ENCODE data around the gene ETV6. TPM values are rescaled to one million over a fixed set of nuclear protein-coding genes. Genes with fewer than 3 reads are reported as not detected.

ETV6 gene
- total RNA-seq, 2 donors from 2014 or later = 50.2 to 82.3 TPM

- no peak for ATAC-seq
- DNase-seq (ENCODE audit: low spot score) = no peak
- H3K27me3 Mint-ChIP-seq = no peaks in the 10 kb centered on the region
- H3K27ac Mint-ChIP-seq = no peak overlapping the region
- peaks cover 23 to 24% of the 10 kb centered on the region in 2 donors for H3K4me1 Mint-ChIP-seq (ENCODE audit: low read depth in 2 of 2)
- H3K36me3 Mint-ChIP-seq = peaks cover 6% of the 10 kb centered on the region
- H3K4me3 Mint-ChIP-seq = no peak overlapping the region
- no peaks in the 10 kb centered on the region for H3K9me3 Mint-ChIP-seq
Measured at GRCh38 chr12:11755302-11755930, 105.9 kb downstream of the ETV6 start.

GRCh38 chr12:11756022-11756421, 106.5 kb downstream of the ETV6 start:
- DNase-seq (ENCODE audit: low spot score) (no peak), ATAC-seq (no peak)
- Mint-ChIP-seq H3K36me3 (peaks cover 6% of the 10 kb centered on the region), H3K27me3 (no peaks in the 10 kb centered on the region), H3K4me1 (ENCODE audit: low read depth in 2 of 2) (peaks cover 22 to 25% of the 10 kb centered on the region in 2 donors), H3K4me3 (no peak overlapping the region), H3K27ac (no peak overlapping the region), H3K9me3 (no peaks in the 10 kb centered on the region)

- no peaks in the 10 kb centered on the region for H3K27me3 Mint-ChIP-seq
- H3K36me3 Mint-ChIP-seq = peaks cover 6% of the 10 kb centered on the region
- H3K27ac Mint-ChIP-seq = no peak overlapping the region
- H3K4me3 Mint-ChIP-seq = no peak overlapping the region
- no peak for DNase-seq (ENCODE audit: low spot score)
- no peak for ATAC-seq
- H3K4me1 Mint-ChIP-seq (ENCODE audit: low read depth in 2 of 2) = peaks cover 17 to 23% of the 10 kb centered on the region in 2 donors
- H3K9me3 Mint-ChIP-seq = no peaks in the 10 kb centered on the region
Measured at GRCh38 chr12:11756523-11756922, 107.0 kb downstream of the ETV6 start.

GRCh38 chr12:11757095-11757494, 107.6 kb downstream of the ETV6 start:
- H3K36me3 Mint-ChIP-seq = peaks cover 6% of the 10 kb centered on the region
- no peaks in the 10 kb centered on the region for H3K27me3 Mint-ChIP-seq
- no peak overlapping the region for H3K4me3 Mint-ChIP-seq
- ATAC-seq (no peak), DNase-seq (ENCODE audit: low spot score) (no peak)
- peaks cover 17 to 23% of the 10 kb centered on the region in 2 donors for H3K4me1 Mint-ChIP-seq (ENCODE audit: low read depth in 2 of 2)
- H3K27ac Mint-ChIP-seq = no peak overlapping the region
- no peaks in the 10 kb centered on the region for H3K9me3 Mint-ChIP-seq

- no peaks in the 10 kb centered on the region for H3K9me3 Mint-ChIP-seq
- no peaks in the 10 kb centered on the region for H3K27me3 Mint-ChIP-seq
- ATAC-seq (no peak), DNase-seq (ENCODE audit: low spot score) (no peak)
- H3K4me3 Mint-ChIP-seq = no peak overlapping the region
- H3K36me3 Mint-ChIP-seq = peaks cover 6% of the 10 kb centered on the region
- H3K4me1 Mint-ChIP-seq (ENCODE audit: low read depth in 2 of 2) = peaks cover 20 to 28% of the 10 kb centered on the region in 2 donors
- no peak overlapping the region for H3K27ac Mint-ChIP-seq
Measured at GRCh38 chr12:11757531-11757930, 108.1 kb downstream of the ETV6 start.

- Mint-ChIP-seq H3K4me1 (ENCODE audit: low read depth in 2 of 2) (peaks cover 21 to 31% of the 10 kb centered on the region in 2 donors), H3K27ac (no peak overlapping the region), H3K4me3 (no peak overlapping the region), H3K9me3 (no peaks in the 10 kb centered on the region), H3K36me3 (peaks cover 6% of the 10 kb centered on the region), H3K27me3 (no peaks in the 10 kb centered on the region)
- ATAC-seq = no peak
- DNase-seq (ENCODE audit: low spot score) = no peak
Measured at GRCh38 chr12:11758087-11758486, 108.6 kb downstream of the ETV6 start.

GRCh38 chr12:11758510-11759493, 109.3 kb downstream of the ETV6 start:
- H3K4me3 Mint-ChIP-seq = no peak overlapping the region
- no peak overlapping the region for H3K27ac Mint-ChIP-seq
- H3K4me1 Mint-ChIP-seq (ENCODE audit: low read depth in 2 of 2) = peaks cover 24 to 33% of the 10 kb centered on the region in 2 donors

GRCh38 chr12:11759494-11759878, 110.0 kb downstream of the ETV6 start:
- H3K27ac Mint-ChIP-seq = peak overlapping the region in 1 of 2 donors; percentile 22
- H3K9me3 Mint-ChIP-seq = no peaks in the 10 kb centered on the region
- no peaks in the 10 kb centered on the region for H3K27me3 Mint-ChIP-seq
- no peak for ATAC-seq
- peaks cover 28 to 38% of the 10 kb centered on the region in 2 donors for H3K4me1 Mint-ChIP-seq (ENCODE audit: low read depth in 2 of 2)
- no peak overlapping the region for H3K4me3 Mint-ChIP-seq
- H3K36me3 Mint-ChIP-seq = peaks cover 4% of the 10 kb centered on the region
- DNase-seq (ENCODE audit: low spot score) = no peak

More at GRCh38 chr12:11758510-11759493, 109.3 kb downstream of the ETV6 start:
- H3K9me3 Mint-ChIP-seq = no peaks in the 10 kb centered on the region
- H3K27me3 Mint-ChIP-seq = no peaks in the 10 kb centered on the region
- ATAC-seq (no peak), DNase-seq (ENCODE audit: low spot score) (no peak)
- H3K36me3 Mint-ChIP-seq = peaks cover 6% of the 10 kb centered on the region

- Mint-ChIP-seq H3K4me3 (no peak overlapping the region), H3K27me3 (no peaks in the 10 kb centered on the region), H3K36me3 (no peaks in the 10 kb centered on the region)
Measured at GRCh38 chr12:11759899-11760298, 110.4 kb downstream of the ETV6 start.

GRCh38 chr12:11761869-11762567, 112.5 kb downstream of the ETV6 start:
- Mint-ChIP-seq H3K27ac (peak overlapping the region in 1 of 2 donors; percentile 23), H3K9me3 (no peaks in the 10 kb centered on the region), H3K4me1 (ENCODE audit: low read depth in 2 of 2) (peaks cover 45 to 63% of the 10 kb centered on the region in 2 donors), H3K4me3 (no peak overlapping the region), H3K27me3 (no peaks in the 10 kb centered on the region), H3K36me3 (no peaks in the 10 kb centered on the region)
- DNase-seq (ENCODE audit: low spot score) = no peak
- ATAC-seq = no peak

More at GRCh38 chr12:11759899-11760298, 110.4 kb downstream of the ETV6 start:
- DNase-seq (ENCODE audit: low spot score) (no peak), ATAC-seq (no peak)
- H3K9me3 Mint-ChIP-seq = no peaks in the 10 kb centered on the region
- H3K27ac Mint-ChIP-seq = peak overlapping the region in 1 of 2 donors; percentile 22
- peaks cover 29 to 42% of the 10 kb centered on the region in 2 donors for H3K4me1 Mint-ChIP-seq (ENCODE audit: low read depth in 2 of 2)

- no peaks in the 10 kb centered on the region for H3K27me3 Mint-ChIP-seq
- H3K27ac Mint-ChIP-seq = peak overlapping the region; percentile 23 to 43
- H3K9me3 Mint-ChIP-seq = no peaks in the 10 kb centered on the region
- H3K4me3 Mint-ChIP-seq = peak overlapping the region; percentile 5
- peak in 1 of 2 donors; percentile 63 for ATAC-seq
- no peak for DNase-seq (ENCODE audit: low spot score)
- H3K36me3 Mint-ChIP-seq = no peaks in the 10 kb centered on the region
- peaks cover 52 to 69% of the 10 kb centered on the region in 2 donors for H3K4me1 Mint-ChIP-seq (ENCODE audit: low read depth in 2 of 2)
Measured at GRCh38 chr12:11762723-11763326, 113.4 kb downstream of the ETV6 start.

- Mint-ChIP-seq H3K36me3 (no peaks in the 10 kb centered on the region), H3K27ac (peak overlapping the region; percentile 2 to 71)
Measured at GRCh38 chr12:11763760-11764520, 114.5 kb downstream of the ETV6 start.

More at GRCh38 chr12:11763760-11764520, 114.5 kb downstream of the ETV6 start:
- no peaks in the 10 kb centered on the region for H3K9me3 Mint-ChIP-seq
- H3K4me3 Mint-ChIP-seq = no peak overlapping the region
- DNase-seq (ENCODE audit: low spot score) = no peak
- ATAC-seq = no peak
- peaks cover 52 to 63% of the 10 kb centered on the region in 2 donors for H3K4me1 Mint-ChIP-seq (ENCODE audit: low read depth in 2 of 2)
- no peaks in the 10 kb centered on the region for H3K27me3 Mint-ChIP-seq

All from natural killer cell treated with Interleukin-12 subunit alpha and Interleukin-12 subunit beta and Interleukin-15 and Interleukin-18, amount 100 ng/mL, for 72 hours (primary cell).